ENCODE measurements around the gene SCN5A.
"Not testable (repeated sequence)": the region's sequence is repeated elsewhere in the genome, so short reads cannot be mapped to it uniquely, and the experiment has no call there.

SCN5A gene

GRCh38 chr3:38575279-38575843 lies 74.1 kb downstream of the SCN5A start:
- Histone ChIP-seq H3K9me3 (ENCODE audit: severe bottlenecking) (no peaks in the 10 kb centered on the region), H3K4me3 (ENCODE audit: low read depth, low read length) (no peak overlapping the region), H3K27me3 (ENCODE audit: insufficient read depth, low read depth, severe bottlenecking) (no peaks in the 10 kb centered on the region), H3K36me3 (no peaks in the 10 kb centered on the region), H3K27ac (no peak overlapping the region)
- no peak for TF ChIP-seq CTCF (IDR thresholded peaks at IDR 0.05; ENCODE audit: low read depth, low read length)
- peak; percentile 2 for DNase-seq

- Histone ChIP-seq H3K27ac (no peak overlapping the region), H3K4me3 (ENCODE audit: low read depth, low read length) (no peak overlapping the region), H3K9me3 (ENCODE audit: severe bottlenecking) (no peaks in the 10 kb centered on the region), H3K36me3 (no peaks in the 10 kb centered on the region), H3K27me3 (ENCODE audit: insufficient read depth, low read depth, severe bottlenecking) (no peaks in the 10 kb centered on the region)
- peak; percentile 7 for DNase-seq
- no peak for TF ChIP-seq CTCF (IDR thresholded peaks at IDR 0.05; ENCODE audit: low read depth, low read length)
These were observed 74.8 kb downstream of the SCN5A start for GRCh38 chr3:38574411-38575278.

- no peak overlapping the region for H3K27ac ChIP-seq
- no peaks in the 10 kb centered on the region for H3K27me3 ChIP-seq (ENCODE audit: insufficient read depth, low read depth, severe bottlenecking)
- no peaks in the 10 kb centered on the region for H3K36me3 ChIP-seq
- DNase-seq = no peak
- H3K4me3 ChIP-seq (ENCODE audit: low read depth, low read length) = no peak overlapping the region
- TF ChIP-seq CTCF (IDR thresholded peaks at IDR 0.05; ENCODE audit: low read depth, low read length) = no peak
- no peaks in the 10 kb centered on the region for H3K9me3 ChIP-seq (ENCODE audit: severe bottlenecking)
These were observed 75.9 kb downstream of the SCN5A start for GRCh38 chr3:38573556-38573955.

- Histone ChIP-seq H3K4me3 (ENCODE audit: low read depth, low read length) (no peak overlapping the region), H3K36me3 (no peaks in the 10 kb centered on the region), H3K27ac (no peak overlapping the region), H3K27me3 (ENCODE audit: insufficient read depth, low read depth, severe bottlenecking) (no peaks in the 10 kb centered on the region), H3K9me3 (ENCODE audit: severe bottlenecking) (no peaks in the 10 kb centered on the region)
- no peak for DNase-seq
- no peak for TF ChIP-seq CTCF (IDR thresholded peaks at IDR 0.05; ENCODE audit: low read depth, low read length)
These were observed 76.4 kb downstream of the SCN5A start for GRCh38 chr3:38573111-38573510.

GRCh38 chr3:38567498-38567897 lies 82.0 kb downstream of the SCN5A start:
- H3K4me3 ChIP-seq (ENCODE audit: low read depth, low read length) = no peak overlapping the region
- H3K9me3 ChIP-seq (ENCODE audit: severe bottlenecking) = no peaks in the 10 kb centered on the region
- H3K27me3 ChIP-seq (ENCODE audit: insufficient read depth, low read depth, severe bottlenecking) = no peaks in the 10 kb centered on the region
- no peak overlapping the region for H3K27ac ChIP-seq
- TF ChIP-seq CTCF (IDR thresholded peaks at IDR 0.05; ENCODE audit: low read depth, low read length) = no peak
- H3K36me3 ChIP-seq = no peaks in the 10 kb centered on the region
- DNase-seq = peak; percentile 1

- H3K36me3 ChIP-seq; H3K4me3 ChIP-seq (ENCODE audit: low read depth, low read length); H3K9me3 ChIP-seq (ENCODE audit: severe bottlenecking); H3K27me3 ChIP-seq (ENCODE audit: insufficient read depth, low read depth, severe bottlenecking); H3K27ac ChIP-seq: not testable (repeated sequence)
- DNase-seq = peak; percentile 1
These were observed 82.7 kb downstream of the SCN5A start for GRCh38 chr3:38566794-38567193.
